ENCODE measurements around the gene EHD1. TPM values are rescaled to one million over a fixed set of nuclear protein-coding genes. Genes with fewer than 3 reads are reported as not detected.

EHD1 gene
- total RNA-seq, 2 experiments from 2014 or later: 101 to 153 TPM

- H3K36me3 ChIP-seq (ENCODE audit: insufficient read depth, low read length): no peaks in the 10 kb centered on the region
- POLR2A ChIA-PET: no interaction called here
- H3K79me2 ChIP-seq (ENCODE audit: insufficient read depth, low read depth, low read length): no peaks in the 10 kb centered on the region
- no peak for DNase-seq (ENCODE audit: low spot score)
- CTCF ChIA-PET (ENCODE audit: unreplicated experiment): no interaction called here
- H2AFZ ChIP-seq (ENCODE audit: low read length): no peak overlapping the region
- no peak overlapping the region for H3K4me3 ChIP-seq (ENCODE audit: low read depth, low read length, poor library complexity, severe bottlenecking)
- H3K4me1 ChIP-seq (ENCODE audit: insufficient read depth, low read length, poor library complexity, severe bottlenecking): peaks cover 1% of the 10 kb centered on the region
- no peak overlapping the region for H3K27ac ChIP-seq (ENCODE audit: low read depth, low read length, poor library complexity, severe bottlenecking)
- no TSS peak for BruUV-seq (replicated peaks)
- intact Hi-C loops (cut with micrococcal nuclease; ENCODE audit: unreplicated experiment): no loop called here
- no peaks in the 10 kb centered on the region for H3K9me2 ChIP-seq (ENCODE audit: insufficient read depth, low read length)
- no peak for TF ChIP-seq EZH2phosphoT487 (IDR thresholded peaks at IDR 0.05; ENCODE audit: borderline replicate concordance, low read depth, low read length)
- H3K9me3 ChIP-seq (ENCODE audit: low read length): no peaks in the 10 kb centered on the region
- no peaks in the 10 kb centered on the region for H4K20me1 ChIP-seq (ENCODE audit: insufficient read depth, low read length)
- no peak overlapping the region for H3K4me2 ChIP-seq (ENCODE audit: low read length)
These were observed 44.2 kb downstream of the EHD1 start for GRCh38 chr11:64834031-64834722.

GRCh38 chr11:64833509-64833908 lies 44.9 kb downstream of the EHD1 start:
- Histone ChIP-seq H3K79me2 (ENCODE audit: insufficient read depth, low read depth, low read length) (no peaks in the 10 kb centered on the region), H3K36me3 (ENCODE audit: insufficient read depth, low read length) (no peaks in the 10 kb centered on the region), H3K27ac (ENCODE audit: low read depth, low read length, poor library complexity, severe bottlenecking) (no peak overlapping the region), H3K4me1 (ENCODE audit: insufficient read depth, low read length, poor library complexity, severe bottlenecking) (peaks cover 4% of the 10 kb centered on the region), H3K9me3 (ENCODE audit: low read length) (no peaks in the 10 kb centered on the region), H3K4me3 (ENCODE audit: low read depth, low read length, poor library complexity, severe bottlenecking) (no peak overlapping the region), H2AFZ (ENCODE audit: low read length) (no peak overlapping the region), H3K4me2 (ENCODE audit: low read length) (no peak overlapping the region), H3K9me2 (ENCODE audit: insufficient read depth, low read length) (no peaks in the 10 kb centered on the region), H4K20me1 (ENCODE audit: insufficient read depth, low read length) (no peaks in the 10 kb centered on the region)
- no TSS peak for BruUV-seq (replicated peaks)
- DNase-seq (ENCODE audit: low spot score): no peak
- POLR2A ChIA-PET: no interaction called here
- TF ChIP-seq EZH2phosphoT487 (IDR thresholded peaks at IDR 0.05; ENCODE audit: borderline replicate concordance, low read depth, low read length) (no peak), CTCF (conservative IDR thresholded peaks at IDR 0.05; ENCODE audit: low read length) (no peak)
- intact Hi-C loops (cut with micrococcal nuclease; ENCODE audit: unreplicated experiment): no loop called here
- CTCF ChIA-PET (ENCODE audit: unreplicated experiment): no interaction called here

- intact Hi-C loops (cut with micrococcal nuclease; ENCODE audit: unreplicated experiment): no loop called here
- Histone ChIP-seq H3K4me2 (ENCODE audit: low read length) (no peak overlapping the region), H3K36me3 (ENCODE audit: insufficient read depth, low read length) (no peaks in the 10 kb centered on the region), H3K79me2 (ENCODE audit: insufficient read depth, low read depth, low read length) (no peaks in the 10 kb centered on the region), H3K4me3 (ENCODE audit: low read depth, low read length, poor library complexity, severe bottlenecking) (no peak overlapping the region), H3K27ac (ENCODE audit: low read depth, low read length, poor library complexity, severe bottlenecking) (no peak overlapping the region), H3K9me2 (ENCODE audit: insufficient read depth, low read length) (no peaks in the 10 kb centered on the region), H4K20me1 (ENCODE audit: insufficient read depth, low read length) (no peaks in the 10 kb centered on the region), H3K4me1 (ENCODE audit: insufficient read depth, low read length, poor library complexity, severe bottlenecking) (peaks cover 4% of the 10 kb centered on the region), H3K9me3 (ENCODE audit: low read length) (no peaks in the 10 kb centered on the region), H2AFZ (ENCODE audit: low read length) (no peak overlapping the region)
- CTCF ChIA-PET (ENCODE audit: unreplicated experiment): no interaction called here
- TF ChIP-seq EZH2phosphoT487 (IDR thresholded peaks at IDR 0.05; ENCODE audit: borderline replicate concordance, low read depth, low read length) (no peak), CTCF (conservative IDR thresholded peaks at IDR 0.05; ENCODE audit: low read length) (no peak)
- no peak for DNase-seq (ENCODE audit: low spot score)
- POLR2A ChIA-PET: no interaction called here
- no TSS peak for BruUV-seq (replicated peaks)
These were observed 45.3 kb downstream of the EHD1 start for GRCh38 chr11:64833198-64833502.

Measured in OCI-LY7 (cell line).